Activated gamma-delta T cell (primary cell): ENCODE results near the gene SCNN1A.
"Not testable (repeated sequence)": the region's sequence is repeated elsewhere in the genome, so short reads cannot be mapped to it uniquely, and the experiment has no call there.

Experiments used
- DNase-seq: peaks from one replicate; lab custom pipeline; 2025; lab: John Stamatoyannopoulos, UW

Gene SCNN1A

GRCh38 chr12:6347367-6348338 is 27.7 kb downstream of the SCNN1A start:
- DNase-seq: no peak

- no peak for DNase-seq
Observed at GRCh38 chr12:6346942-6347341, 28.4 kb downstream of the SCNN1A start.

- no peak for DNase-seq
Observed at GRCh38 chr12:6346235-6346832, 29.0 kb downstream of the SCNN1A start.

- DNase-seq: no peak
Observed at GRCh38 chr12:6345319-6346091, 29.9 kb downstream of the SCNN1A start.

- not testable (repeated sequence) for DNase-seq
Observed at GRCh38 chr12:6344101-6344660, 31.2 kb downstream of the SCNN1A start.

- DNase-seq: no peak
Observed at GRCh38 chr12:6343518-6343917, 31.8 kb downstream of the SCNN1A start.

- DNase-seq: no peak
Observed at GRCh38 chr12:6342140-6342889, 33.0 kb downstream of the SCNN1A start.

GRCh38 chr12:6341417-6342139 is 33.8 kb downstream of the SCNN1A start, which contains the start of gene TNFRSF1A:
Gene TNFRSF1A (minus strand): TSS chr12:6342076. CDS start chr12:6341814, 262 bp downstream.
- no peak for DNase-seq

- no peak for DNase-seq
Observed at GRCh38 chr12:6340745-6341416, 34.5 kb downstream of the SCNN1A start.

- no peak for DNase-seq
Observed at GRCh38 chr12:6340032-6340638, 35.2 kb downstream of the SCNN1A start.

- DNase-seq: no peak
Observed at GRCh38 chr12:6338955-6339354, 36.4 kb downstream of the SCNN1A start.

- not testable (repeated sequence) for DNase-seq
Observed at GRCh38 chr12:6338536-6338935, 36.8 kb downstream of the SCNN1A start.

- no peak for DNase-seq
Observed at GRCh38 chr12:6337958-6338433, 37.4 kb downstream of the SCNN1A start.

GRCh38 chr12:6336889-6337853 is 38.2 kb downstream of the SCNN1A start:
- DNase-seq: peak; percentile 50

GRCh38 chr12:6336079-6336888 is 39.1 kb downstream of the SCNN1A start:
- DNase-seq: peak; percentile 24

GRCh38 chr12:6335451-6336078 is 39.8 kb downstream of the SCNN1A start:
- DNase-seq: peak; percentile 61

- no peak for DNase-seq
Observed at GRCh38 chr12:6334940-6335450, 40.4 kb downstream of the SCNN1A start.
